Smooth muscle cell of the brain vasculature (primary cell): ENCODE measurements around the gene MTO1.
"Not testable (repeated sequence)": the region's sequence is repeated elsewhere in the genome, so short reads cannot be mapped to it uniquely, and the experiment has no call there.

ENCODE experiments used
- DNase-seq: peaks from one replicate; pipeline ENCODE4 v3.0.0-alpha.2; 2012; ENCODE audit warnings: low read depth, low spot score

The MTO1 gene

DNA sequence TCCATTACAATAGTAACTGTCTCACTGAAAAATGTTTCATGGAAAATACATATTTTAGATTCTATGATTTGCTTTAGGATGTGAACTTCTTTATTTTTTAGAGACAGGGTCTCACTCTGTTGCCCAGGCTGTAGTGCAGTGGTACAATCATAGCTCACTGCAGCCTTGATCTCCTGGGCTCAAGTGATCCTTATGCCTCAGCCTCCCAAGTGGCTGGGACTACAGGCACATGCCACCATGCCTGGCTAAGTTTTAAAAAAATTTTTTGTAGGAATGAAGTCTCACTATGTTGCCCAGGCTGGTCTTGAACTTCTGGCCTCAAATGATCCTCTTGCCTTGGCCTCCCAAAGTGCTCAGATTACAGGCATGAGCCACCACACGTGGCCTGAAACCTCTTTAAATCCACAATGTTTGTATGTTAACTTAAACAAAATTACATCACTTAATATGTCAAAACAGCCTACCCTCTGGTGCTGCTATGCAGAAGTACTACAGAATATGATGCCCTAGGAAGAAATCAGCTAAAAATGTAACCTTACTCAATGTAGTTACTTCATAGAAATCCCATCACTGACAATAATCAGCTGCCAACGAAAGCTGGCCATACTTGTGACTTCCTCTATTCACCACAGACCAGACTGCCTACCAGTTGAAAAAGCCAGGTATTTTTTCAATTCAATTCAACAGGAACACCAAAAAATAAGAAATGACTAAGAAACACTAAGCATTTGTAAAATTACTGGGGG lies 41.7 kb downstream of the MTO1 start:
- DNase-seq = no peak

GRCh38 chr6:73504160-73504559 lies 42.6 kb downstream of the MTO1 start:
- no peak for DNase-seq

DNA sequence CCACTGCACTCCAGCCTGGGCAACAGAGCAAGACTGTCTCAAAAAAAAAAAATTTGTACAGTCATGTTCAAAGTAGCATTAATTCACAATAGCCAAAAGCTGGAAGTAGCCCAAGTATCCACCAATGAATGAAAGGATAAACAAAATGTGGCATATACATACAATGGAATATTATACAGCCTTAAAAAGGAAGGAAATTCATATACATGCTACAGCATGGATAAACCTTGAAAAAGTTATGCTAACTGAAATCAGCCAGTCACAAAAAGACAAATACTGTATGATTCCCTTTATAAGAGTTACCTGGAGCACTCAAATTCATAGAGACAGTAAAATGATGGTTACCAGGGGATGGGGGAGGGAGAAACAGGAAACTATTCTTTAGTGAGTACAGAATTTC lies 43.6 kb downstream of the MTO1 start:
- DNase-seq = no peak

DNA sequence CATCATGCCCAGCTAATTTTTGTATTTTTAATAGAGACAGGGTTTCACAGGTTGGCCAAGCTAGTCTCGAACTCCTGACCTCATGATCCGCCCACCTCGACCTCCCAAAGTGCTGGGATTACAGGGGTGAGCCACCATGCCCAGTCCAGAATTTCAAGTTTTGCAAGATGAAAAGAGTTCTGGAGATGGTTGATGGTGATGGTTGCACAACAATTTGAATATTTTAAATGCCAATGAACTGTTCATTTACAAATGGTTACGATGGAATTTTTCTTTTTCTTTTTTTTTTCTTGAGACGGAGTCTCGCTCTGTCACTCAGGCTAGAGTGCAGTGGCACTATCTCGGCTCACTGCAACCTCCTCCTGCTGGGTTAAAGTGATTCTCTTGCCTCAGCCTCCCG lies 44.2 kb downstream of the MTO1 start:
- not testable (repeated sequence) for DNase-seq

DNA sequence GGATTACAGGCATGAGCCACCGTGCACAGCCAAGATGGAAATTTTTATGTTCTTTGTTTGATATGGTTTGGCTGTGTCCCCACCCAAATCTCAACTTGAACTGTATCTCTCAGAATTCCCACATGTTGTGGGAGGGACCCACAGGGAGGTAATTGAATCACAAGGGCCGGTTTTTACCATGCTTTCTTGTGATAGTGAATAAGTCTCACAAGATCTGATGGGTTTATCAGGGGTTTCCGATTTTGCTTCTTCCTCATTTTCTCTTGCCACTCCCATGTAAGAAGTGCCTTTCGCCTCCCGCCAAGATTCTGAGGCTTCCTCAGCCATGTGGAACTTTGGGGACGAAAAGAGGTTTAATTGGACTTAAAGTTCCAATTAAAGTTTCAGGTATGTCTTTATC lies 44.7 kb downstream of the MTO1 start:
- no peak for DNase-seq

- DNase-seq = no peak
Measured at GRCh38 chr6:73508776-73509175, 47.2 kb downstream of the MTO1 start.

GRCh38 chr6:73509851-73510250 lies 48.3 kb downstream of the MTO1 start:
- no peak for DNase-seq

- no peak for DNase-seq
Measured at GRCh38 chr6:73511796-73512195, 50.3 kb downstream of the MTO1 start.

DNA sequence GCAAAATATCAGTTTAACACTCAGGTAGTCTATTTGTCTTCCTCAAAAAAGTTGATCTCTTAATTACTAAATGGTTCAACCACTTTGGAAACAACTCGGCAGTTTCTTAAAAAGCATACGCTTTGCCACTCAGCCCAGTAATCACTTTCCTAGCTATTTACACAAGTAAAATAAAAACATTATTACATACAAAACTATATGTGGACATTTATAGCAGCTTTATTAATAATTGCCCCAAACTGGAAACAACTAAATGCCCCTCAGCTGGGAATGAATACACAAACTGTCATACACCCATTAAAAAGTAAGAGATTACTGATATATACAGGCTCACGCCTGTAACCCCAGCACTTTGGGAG lies 51.9 kb downstream of the MTO1 start:
- DNase-seq = no peak

GRCh38 chr6:73514746-73515110 lies 53.2 kb downstream of the MTO1 start:
- no peak for DNase-seq

- DNase-seq = no peak
Measured at GRCh38 chr6:73515204-73515655, 53.7 kb downstream of the MTO1 start.

DNA sequence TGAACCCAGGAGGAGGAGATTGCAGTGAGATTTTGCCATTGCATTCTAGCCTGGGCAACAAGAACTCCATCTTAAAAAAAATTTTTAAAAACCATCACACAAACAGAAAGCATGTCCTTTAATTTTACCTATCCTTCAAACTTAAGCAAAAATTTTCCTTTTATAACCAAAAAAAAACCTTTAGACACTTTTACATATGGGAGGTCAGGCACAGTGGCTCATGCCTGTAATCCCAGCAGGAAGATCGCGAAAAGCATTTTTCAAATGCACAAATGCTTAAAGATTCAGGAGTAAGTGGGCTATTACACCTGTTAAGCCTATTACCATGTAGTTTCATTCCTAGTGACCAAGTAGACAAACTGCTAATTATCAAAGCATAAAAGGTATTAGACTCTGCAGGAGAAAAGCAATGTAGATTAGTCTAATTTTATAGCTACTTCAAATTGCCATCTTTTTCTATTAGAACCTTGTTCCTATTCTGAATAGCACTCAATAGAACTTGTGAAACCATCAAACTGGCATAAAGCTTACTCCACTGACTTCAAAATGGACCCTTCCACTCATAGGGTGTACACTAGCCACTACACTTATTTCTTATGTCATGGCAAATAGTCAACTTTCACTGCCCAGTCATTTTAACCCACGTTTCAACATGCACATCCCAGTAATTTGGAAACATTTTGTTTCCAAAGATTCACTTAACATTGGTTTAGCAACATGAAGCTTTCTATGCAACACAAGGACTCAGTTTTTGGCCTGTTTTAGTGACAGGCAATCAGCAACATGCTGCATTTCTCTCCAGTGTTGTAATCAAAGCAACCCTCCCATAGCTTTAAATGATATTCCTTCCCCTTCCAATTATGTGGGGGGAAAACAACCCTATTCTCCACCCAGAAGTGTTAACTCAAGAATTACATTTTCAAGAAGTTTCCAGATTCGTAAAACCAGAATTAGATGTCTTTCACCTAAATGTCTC lies 55.3 kb downstream of the MTO1 start:
- no peak for DNase-seq

- not testable (repeated sequence) for DNase-seq
Measured at GRCh38 chr6:73518100-73518981, 56.8 kb downstream of the MTO1 start.

- not testable (repeated sequence) for DNase-seq
Measured at GRCh38 chr6:73518982-73519881, 57.7 kb downstream of the MTO1 start.

DNA sequence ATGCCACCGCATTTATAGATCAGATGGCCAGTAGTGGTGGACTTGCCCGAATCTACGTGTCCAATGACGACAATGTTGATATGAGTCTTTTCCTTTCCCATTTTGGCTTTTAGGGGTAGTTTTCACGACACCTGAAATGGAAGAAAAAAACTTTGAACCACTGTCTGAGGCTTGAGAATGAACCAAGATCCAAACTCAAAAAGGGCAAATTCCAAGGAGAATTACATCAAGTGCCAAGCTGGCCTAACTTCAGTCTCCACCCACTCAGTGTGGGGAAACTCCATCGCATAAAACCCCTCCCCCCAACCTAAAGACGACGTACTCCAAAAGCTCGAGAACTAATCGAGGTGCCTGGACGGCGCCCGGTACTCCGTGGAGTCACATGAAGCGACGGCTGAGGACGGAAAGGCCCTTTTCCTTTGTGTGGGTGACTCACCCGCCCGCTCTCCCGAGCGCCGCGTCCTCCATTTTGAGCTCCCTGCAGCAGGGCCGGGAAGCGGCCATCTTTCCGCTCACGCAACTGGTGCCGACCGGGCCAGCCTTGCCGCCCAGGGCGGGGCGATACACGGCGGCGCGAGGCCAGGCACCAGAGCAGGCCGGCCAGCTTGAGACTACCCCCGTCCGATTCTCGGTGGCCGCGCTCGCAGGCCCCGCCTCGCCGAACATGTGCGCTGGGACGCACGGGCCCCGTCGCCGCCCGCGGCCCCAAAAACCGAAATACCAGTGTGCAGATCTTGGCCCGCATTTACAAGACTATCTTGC lies 58.6 kb downstream of the MTO1 start:
- no peak for DNase-seq

GRCh38 chr6:73520688-73521350 lies 59.3 kb downstream of the MTO1 start, which contains the start of gene EEF1A1:
Gene EEF1A1, minus strand, starts transcription at chr6:73521032. Its CDS starts 1,006 bp downstream, at chr6:73520026.
- peak; percentile 100 for DNase-seq

DNA sequence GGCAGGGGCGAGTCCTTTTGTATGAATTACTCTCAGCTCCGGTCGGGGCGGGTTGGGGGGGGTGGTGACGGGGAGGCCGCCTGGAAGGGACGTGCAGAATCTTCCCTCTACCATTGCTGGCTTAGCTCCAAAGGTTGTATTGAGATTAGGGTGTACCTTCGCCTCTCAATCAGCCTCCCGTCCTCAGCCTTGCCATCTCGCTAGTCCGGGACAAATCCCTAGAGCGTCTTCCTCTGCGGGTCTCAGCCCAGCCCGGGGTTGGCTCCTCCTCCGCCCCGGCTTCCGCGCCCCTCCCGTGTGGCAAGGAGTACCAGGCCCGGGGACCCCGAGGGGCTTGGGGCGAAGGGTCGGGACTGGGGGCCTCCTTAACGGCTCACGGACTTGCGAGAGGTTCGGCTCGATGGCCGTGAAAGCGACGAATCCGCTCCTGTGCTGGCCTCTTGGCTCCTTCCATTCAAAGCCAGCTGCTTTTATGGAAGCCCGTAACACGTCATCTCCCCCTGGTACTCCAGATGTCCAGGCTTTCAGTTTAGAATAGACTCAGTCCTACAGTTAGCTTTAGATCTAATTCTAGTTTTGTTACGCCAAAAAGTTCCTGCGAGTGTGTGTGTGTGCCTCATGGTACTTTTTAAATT lies 59.9 kb downstream of the MTO1 start:
- DNase-seq = peak; percentile 70

- DNase-seq = no peak
Measured at GRCh38 chr6:73523434-73524123, 62.0 kb downstream of the MTO1 start.
